SHP77 (cell line): Measurements from ENCODE around the gene RNF123.
"Not testable (repeated sequence)": the region's sequence is repeated elsewhere in the genome, so short reads cannot be mapped to it uniquely, and the experiment has no call there.

Experiments used
- DNase-seq, 2 experiments: peaks; one replicate each; lab custom pipeline; 2025; lab: John Stamatoyannopoulos, UW

The RNF123 gene

DNA sequence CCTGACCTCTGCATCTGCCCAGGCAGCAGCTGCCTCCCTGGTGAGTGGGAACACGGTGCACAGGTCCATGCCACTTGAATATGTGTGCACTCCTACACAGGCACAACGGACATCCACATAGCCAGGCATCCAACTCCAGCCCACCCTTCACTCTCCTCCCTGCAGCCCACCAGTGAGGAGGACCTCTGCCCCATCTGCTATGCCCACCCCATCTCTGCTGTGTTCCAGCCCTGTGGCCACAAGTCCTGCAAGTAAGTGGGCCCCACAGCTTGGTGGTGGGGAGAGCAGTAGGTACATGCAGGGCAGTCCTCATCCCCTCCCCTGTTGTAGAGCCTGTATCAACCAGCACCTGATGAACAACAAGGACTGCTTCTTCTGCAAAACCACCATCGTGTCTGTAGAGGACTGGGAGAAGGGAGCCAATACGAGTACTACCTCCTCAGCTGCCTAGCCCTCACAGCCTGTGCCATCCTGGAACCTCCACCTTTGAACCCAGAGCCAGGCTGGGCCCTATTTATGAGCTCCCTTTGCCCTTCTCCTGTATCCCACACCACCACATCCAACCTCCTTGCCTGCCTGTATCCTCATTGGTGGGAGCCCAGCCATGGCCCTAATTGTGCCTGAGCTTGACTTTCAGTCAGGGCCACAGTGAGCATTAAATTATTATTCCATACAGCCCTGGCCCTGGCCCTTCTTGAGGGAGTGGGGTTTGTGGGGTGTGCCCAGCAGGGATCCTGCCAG is 31.7 kb downstream of the RNF123 start:
- DNase-seq, result no peak

- DNase-seq, result no peak
Observed at GRCh38 chr3:49721596-49721895, 32.2 kb downstream of the RNF123 start.

GRCh38 chr3:49721896-49722781 is 32.8 kb downstream of the RNF123 start:
- DNase-seq, result no peak

- no peak for DNase-seq
Observed at GRCh38 chr3:49722896-49723295, 33.5 kb downstream of the RNF123 start.

- peak; percentile 23 to 49 for DNase-seq
Observed at GRCh38 chr3:49723296-49723627, 33.9 kb downstream of the RNF123 start.

- peak; percentile 90 to 97 for DNase-seq
Observed at GRCh38 chr3:49723628-49724551, 34.5 kb downstream of the RNF123 start, which contains the start of gene GMPPB. GMPPB (minus strand) TSS chr3:49723951; CDS start chr3:49723726, 225 bp downstream.

DNA sequence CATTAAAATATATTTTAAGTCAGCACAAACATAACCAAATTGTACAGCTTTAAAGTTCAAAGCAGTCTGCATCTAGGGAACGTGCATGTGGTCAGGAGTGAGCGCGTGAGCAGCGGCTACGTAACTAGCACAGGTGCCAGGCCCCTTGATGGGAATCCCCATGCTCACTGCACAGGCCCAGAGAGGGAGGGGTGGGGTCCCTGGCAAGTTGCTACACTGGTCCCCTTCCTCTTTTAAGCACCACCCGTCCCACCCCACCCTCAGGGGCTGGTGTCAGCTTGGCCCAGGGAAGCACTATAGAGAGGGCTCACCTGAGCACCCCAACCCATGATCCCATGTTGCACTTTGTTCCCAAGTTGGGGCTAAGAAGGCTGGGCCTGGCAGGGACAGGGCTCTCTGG is 35.2 kb downstream of the RNF123 start:
- DNase-seq, result no peak

GRCh38 chr3:49725906-49726681 is 36.7 kb downstream of the RNF123 start:
- DNase-seq, result no peak

DNA sequence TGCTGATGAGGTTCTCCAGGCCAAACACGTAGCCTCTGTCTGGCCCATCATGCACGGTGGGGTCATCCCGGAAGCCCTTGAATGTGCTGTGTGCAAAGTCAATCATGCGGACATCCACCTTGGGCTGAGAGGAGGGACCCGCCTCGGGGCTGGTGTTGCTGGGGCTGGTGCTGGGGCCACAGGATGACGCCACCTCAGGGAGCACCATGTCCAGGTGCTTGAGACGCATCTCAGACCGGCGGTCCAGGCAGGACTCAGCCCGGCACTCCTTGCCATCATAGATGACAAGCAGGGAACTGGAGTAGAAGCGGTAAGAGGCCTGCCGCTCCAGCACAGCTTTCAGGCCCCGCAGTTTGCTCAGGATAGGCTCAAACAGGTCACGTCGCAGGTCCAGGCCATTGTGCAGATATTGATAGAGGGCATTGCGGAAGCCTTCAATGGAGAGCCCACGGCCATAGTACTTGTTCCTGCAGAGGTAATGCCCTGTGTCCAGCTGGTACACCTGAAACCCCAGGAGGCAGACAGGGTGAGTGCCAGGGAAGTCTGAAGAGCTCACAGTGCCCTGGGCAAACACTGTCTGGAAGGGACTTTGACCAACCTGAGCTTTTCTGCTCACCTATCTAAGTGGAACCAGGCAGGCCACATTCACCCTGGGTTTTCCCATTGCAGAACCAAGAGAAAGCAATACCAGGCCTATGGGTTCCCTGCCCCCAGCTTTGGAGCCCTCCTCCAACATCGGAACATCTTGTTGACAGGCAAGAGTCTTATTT is 38.0 kb downstream of the RNF123 start:
- DNase-seq, result no peak

DNA sequence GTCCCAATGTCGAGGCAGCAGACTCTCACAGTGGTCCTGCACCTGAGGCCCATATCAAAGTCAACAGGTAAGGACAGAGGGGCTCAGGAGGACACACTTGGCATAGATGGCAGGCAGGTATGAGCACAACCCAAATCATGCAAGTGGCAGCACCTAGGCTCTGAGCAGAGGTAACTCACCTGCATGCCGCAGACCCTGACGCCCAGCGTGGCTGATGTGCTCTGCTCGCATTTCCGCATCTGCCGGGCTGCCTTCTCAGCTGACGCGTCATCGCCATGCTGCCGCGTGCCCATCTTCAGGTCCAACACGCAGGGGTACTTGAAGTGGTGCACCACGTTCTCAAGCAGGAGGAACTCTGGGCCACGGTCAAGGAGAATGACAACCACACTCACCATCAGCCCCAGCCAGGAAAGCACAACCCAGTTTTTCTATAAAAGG is 38.6 kb downstream of the RNF123 start:
- no peak for DNase-seq

GRCh38 chr3:49729966-49730609 is 40.7 kb downstream of the RNF123 start:
- no peak for DNase-seq

DNA sequence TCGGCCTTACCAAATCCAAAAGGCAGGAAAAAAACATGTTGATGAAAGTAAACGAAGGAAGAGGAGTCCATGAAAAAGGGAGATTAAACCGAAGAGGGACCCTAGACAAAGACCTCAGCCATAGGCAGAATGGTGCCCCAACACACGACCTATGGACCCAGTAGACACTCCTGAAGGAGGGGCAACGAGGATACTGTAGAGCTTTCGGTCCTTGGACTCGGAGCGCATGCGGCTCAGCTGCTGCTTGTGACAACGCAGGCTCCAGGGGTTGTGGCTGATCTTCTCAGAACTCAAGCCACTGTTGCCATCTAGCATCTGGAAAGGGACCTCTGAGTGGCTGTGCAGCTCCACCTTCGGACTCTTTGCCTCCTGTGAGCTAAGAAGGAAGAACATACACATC is 43.2 kb downstream of the RNF123 start:
- no peak for DNase-seq

DNA sequence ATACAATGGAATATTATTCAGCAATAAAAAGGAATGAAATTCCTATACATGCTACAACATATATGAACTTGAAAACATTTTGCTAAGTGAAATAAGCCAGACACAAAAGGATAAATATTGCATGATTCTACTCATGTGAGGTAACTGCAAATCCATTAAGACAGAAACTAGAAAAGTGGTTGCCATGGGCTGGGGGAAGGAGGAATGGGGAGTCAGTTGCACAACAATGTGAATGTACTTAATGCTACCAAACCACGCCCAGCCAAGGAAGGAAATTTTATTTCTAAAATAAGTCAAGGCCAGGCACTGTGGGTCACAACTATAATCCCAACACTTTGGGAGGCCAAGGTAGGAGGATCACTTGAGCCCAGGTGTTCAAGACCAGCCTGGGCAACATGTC is 44.2 kb downstream of the RNF123 start:
- no peak for DNase-seq

GRCh38 chr3:49734752-49735151 is 45.4 kb downstream of the RNF123 start:
- no peak for DNase-seq

- no peak for DNase-seq
Observed at GRCh38 chr3:49738067-49738713, 48.8 kb downstream of the RNF123 start.

DNA sequence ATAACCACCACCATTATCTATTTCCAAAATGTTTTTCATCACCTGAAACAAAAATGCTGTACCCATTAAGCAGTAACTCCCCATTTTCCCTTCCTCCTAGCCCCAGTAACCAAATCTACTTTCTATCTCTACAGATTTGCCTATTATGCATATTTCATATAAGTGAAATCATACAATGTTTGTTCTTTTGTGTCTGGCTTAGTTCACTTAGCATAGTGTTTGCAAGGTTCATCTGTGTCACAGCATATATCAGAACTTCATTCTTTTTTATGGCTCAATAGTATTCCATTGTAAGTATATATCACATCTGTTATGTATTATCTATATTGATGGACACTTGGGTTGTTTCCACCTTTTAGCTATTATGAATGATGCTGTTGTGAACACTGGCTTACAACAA is 51.1 kb downstream of the RNF123 start:
- DNase-seq, result no peak

DNA sequence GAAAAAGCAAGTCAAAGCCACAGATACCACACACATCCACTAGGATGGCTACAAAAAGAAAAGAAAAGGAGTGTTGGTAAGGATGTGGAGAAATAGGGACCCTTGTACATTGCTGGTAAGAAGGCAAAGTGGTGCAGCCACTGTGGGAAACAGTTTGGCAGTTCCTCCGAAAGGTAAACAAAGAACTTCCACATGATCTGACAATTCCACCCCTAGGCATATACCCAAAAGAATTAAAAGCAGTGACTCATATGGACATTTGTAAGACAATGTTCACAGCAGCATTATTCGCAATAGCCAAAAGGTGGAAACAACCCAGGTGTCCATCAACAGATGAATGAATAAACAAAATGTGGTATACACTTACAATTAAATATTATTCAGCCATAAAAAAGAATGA is 56.6 kb downstream of the RNF123 start:
- DNase-seq, result no peak

DNA sequence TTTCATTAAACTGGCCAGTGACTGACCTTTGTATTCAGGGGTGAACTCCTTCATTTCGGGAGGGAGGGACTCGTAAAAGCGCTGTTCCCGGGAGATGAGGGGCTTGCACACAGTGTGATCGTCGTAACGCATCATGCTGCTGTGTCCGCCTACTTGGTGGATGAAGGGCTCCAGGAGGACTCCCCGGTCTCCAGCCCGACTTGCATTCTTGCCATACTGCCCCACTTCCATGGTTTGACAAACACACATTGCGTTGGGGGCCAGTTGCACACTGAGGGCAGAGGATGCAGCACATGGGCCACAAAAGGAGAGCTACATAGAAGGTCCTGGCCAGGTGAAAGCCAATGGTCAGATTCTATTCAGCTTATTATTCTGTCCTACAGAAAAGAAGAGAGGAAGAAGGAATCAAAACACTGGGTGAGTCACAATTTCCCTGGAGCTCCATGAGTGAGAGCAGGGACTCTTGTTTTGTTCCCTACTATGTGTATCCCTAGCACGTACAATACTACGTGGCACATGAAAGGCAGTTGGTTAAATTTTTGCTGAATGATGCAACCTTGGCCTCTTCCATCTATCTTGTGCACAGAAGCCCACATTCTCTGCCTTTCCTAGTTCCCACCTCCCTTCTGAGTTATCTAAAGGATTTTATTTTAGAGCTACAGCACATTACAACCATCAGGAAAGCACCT is 58.6 kb downstream of the RNF123 start:
- no peak for DNase-seq

- not testable (repeated sequence) for DNase-seq
Observed at GRCh38 chr3:49748874-49749273, 59.5 kb downstream of the RNF123 start.
